OCI-LY3 (cell line): Measurements from ENCODE around the gene AKAP9.

Experiments
- H2AFZ ChIP-seq: fragments of 200-600, 300-600 bp; shearing (Covaris generic); 2 replicates; pipeline ENCODE4 v1.6.0; 2014; ENCODE audit warnings: antibody characterized with exemption, low read depth, low read length
- H3K27ac ChIP-seq: fragments of 200-600, 300-600 bp; sonication (generic); 2 replicates; pipeline ENCODE4 v1.5.1; 2014; ENCODE audit warnings: mild to moderate bottlenecking, low read length, moderate library complexity, mixed read lengths
- H3K27me3 ChIP-seq: fragments of 200-600, 300-600 bp; sonication (generic); 2 replicates; pipeline ENCODE4 v1.6.1; 2014; ENCODE audit warnings: low read depth, low read length, mixed read lengths
- H3K36me3 ChIP-seq: fragments of 200-600, 300-600 bp; sonication (generic); replicated peaks from 2 replicates; pipeline ENCODE3; 2014; ENCODE audit warnings: low read depth, low read length, mixed read lengths
- H3K4me1 ChIP-seq: fragments of 300-600, 200-600 bp; sonication (generic); 2 replicates; pipeline ENCODE4 v1.6.1; 2014; ENCODE audit warnings: low read length, mixed read lengths
- H3K4me2 ChIP-seq: fragments of 200-600, 300-600 bp; sonication (generic); 2 replicates; pipeline ENCODE4 v1.6.1; 2014; ENCODE audit warnings: low read length, mixed read lengths
- H3K4me3 ChIP-seq: fragments of 300-600, 200-600 bp; sonication (generic); 2 replicates; pipeline ENCODE4 v1.5.1; 2014; ENCODE audit warnings: antibody characterized with exemption, mild to moderate bottlenecking, low read length, moderate library complexity
- H3K79me2 ChIP-seq: fragments of 300-600, 200-600 bp; shearing (Covaris generic); 2 replicates; pipeline ENCODE4 v1.6.1; 2014; ENCODE audit warnings: mild to moderate bottlenecking, low read length, mixed read lengths
- H3K9ac ChIP-seq: fragments of 300-600, 200-600 bp; shearing (Covaris generic); 2 replicates; pipeline ENCODE4 v1.6.0; 2014; ENCODE audit warnings: mild to moderate bottlenecking, low read length, moderate library complexity
- H3K9me3 ChIP-seq: fragments of 200-600, 300-600 bp; shearing (Covaris generic); 2 replicates; pipeline ENCODE4 v1.6.1; 2014; ENCODE audit warnings: low read length, mixed read lengths; ENCODE audit not compliant: insufficient read depth
- H4K20me1 ChIP-seq: fragments of 200-600, 300-600 bp; sonication (generic); 2 replicates; pipeline ENCODE4 v1.6.1; 2016; ENCODE audit warnings: low read length, mixed read lengths; ENCODE audit not compliant: insufficient read depth
- CTCF ChIP-seq: fragments of 200-600, 300-600 bp; sonication (generic); IDR thresholded peaks from 2 replicates; pipeline ENCODE4 v1.5.1; 2014; ENCODE audit warnings: antibody characterized with exemption, low read length, low read depth
- EZH2phosphoT487 ChIP-seq: fragments of 200-600 bp; shearing (Covaris generic); IDR thresholded peaks from 2 replicates; pipeline ENCODE4 v1.6.1; 2018; ENCODE audit warnings: antibody characterized with exemption, mixed run types, low read depth

AKAP9 gene

GRCh38 chr7:91911121-91911520, 29.5 kb upstream of the AKAP9 start:
- Histone ChIP-seq H3K4me1 (0 out of 2 replicates have a peak, but pooled peaks cover 3% of the 10 kb centered on the region), H3K4me3 (no peak overlapping the region), H3K36me3 (no peaks in the 10 kb centered on the region), H3K9me3 (no peaks in the 10 kb centered on the region), H3K27ac (no peak overlapping the region), H3K9ac (no peak overlapping the region), H3K27me3 (no peaks in the 10 kb centered on the region), H2AFZ (no peak overlapping the region), H4K20me1 (no peaks in the 10 kb centered on the region), H3K79me2 (no peaks in the 10 kb centered on the region), H3K4me2 (no peak overlapping the region)
- TF ChIP-seq CTCF (no peak), EZH2phosphoT487 (no peak)

- no peaks in the 10 kb centered on the region for H4K20me1 ChIP-seq
- no peak for TF ChIP-seq EZH2phosphoT487
- no peak for TF ChIP-seq CTCF
- no peaks in the 10 kb centered on the region for H3K36me3 ChIP-seq
- no peak overlapping the region for H2AFZ ChIP-seq
- no peak overlapping the region for H3K9ac ChIP-seq
- H3K4me2 ChIP-seq = no peak overlapping the region
- no peaks in the 10 kb centered on the region for H3K27me3 ChIP-seq
- no peak overlapping the region for H3K27ac ChIP-seq
- no peaks in the 10 kb centered on the region for H3K79me2 ChIP-seq
- H3K4me1 ChIP-seq = 0 out of 2 replicates have a peak, but pooled peaks cover 3% of the 10 kb centered on the region
- no peaks in the 10 kb centered on the region for H3K9me3 ChIP-seq
- no peak overlapping the region for H3K4me3 ChIP-seq
These were observed 28.2 kb upstream of the AKAP9 start for GRCh38 chr7:91912494-91912893.

GRCh38 chr7:91913612-91914011, 27.1 kb upstream of the AKAP9 start:
- no peak for TF ChIP-seq CTCF
- no peak for TF ChIP-seq EZH2phosphoT487
- Histone ChIP-seq H3K9me3 (no peaks in the 10 kb centered on the region), H3K4me1 (0 out of 2 replicates have a peak, but pooled peaks cover 3% of the 10 kb centered on the region), H3K9ac (no peak overlapping the region), H3K4me3 (no peak overlapping the region), H3K27me3 (no peaks in the 10 kb centered on the region), H2AFZ (no peak overlapping the region), H3K79me2 (no peaks in the 10 kb centered on the region), H3K4me2 (no peak overlapping the region), H3K27ac (no peak overlapping the region), H4K20me1 (no peaks in the 10 kb centered on the region), H3K36me3 (no peaks in the 10 kb centered on the region)

- no peaks in the 10 kb centered on the region for H3K9me3 ChIP-seq
- H3K36me3 ChIP-seq = no peaks in the 10 kb centered on the region
- TF ChIP-seq CTCF (no peak), EZH2phosphoT487 (no peak)
- no peaks in the 10 kb centered on the region for H3K4me1 ChIP-seq
- H4K20me1 ChIP-seq = no peaks in the 10 kb centered on the region
- no peak overlapping the region for H2AFZ ChIP-seq
- H3K4me3 ChIP-seq = no peak overlapping the region
- no peak overlapping the region for H3K4me2 ChIP-seq
- H3K9ac ChIP-seq = no peak overlapping the region
- no peaks in the 10 kb centered on the region for H3K27me3 ChIP-seq
- H3K27ac ChIP-seq = no peak overlapping the region
- H3K79me2 ChIP-seq = no peaks in the 10 kb centered on the region
These were observed 25.1 kb upstream of the AKAP9 start for GRCh38 chr7:91915401-91916050.
